NOMO-1 (cell line): ENCODE measurements around the gene TMEM163.
A peak's percentile ranks its signal among the peaks of the same experiment; 100 is the strongest.

Source experiments
- DNase-seq, 2 experiments: peaks; one replicate each; lab custom pipeline; 2025; ENCODE audit not compliant: unreplicated experiment in 2 of 2; lab: John Stamatoyannopoulos, UW

Gene TMEM163

GRCh38 chr2:134417968-134418582 is 300.7 kb downstream of the TMEM163 start:
- DNase-seq, result no peak

DNA sequence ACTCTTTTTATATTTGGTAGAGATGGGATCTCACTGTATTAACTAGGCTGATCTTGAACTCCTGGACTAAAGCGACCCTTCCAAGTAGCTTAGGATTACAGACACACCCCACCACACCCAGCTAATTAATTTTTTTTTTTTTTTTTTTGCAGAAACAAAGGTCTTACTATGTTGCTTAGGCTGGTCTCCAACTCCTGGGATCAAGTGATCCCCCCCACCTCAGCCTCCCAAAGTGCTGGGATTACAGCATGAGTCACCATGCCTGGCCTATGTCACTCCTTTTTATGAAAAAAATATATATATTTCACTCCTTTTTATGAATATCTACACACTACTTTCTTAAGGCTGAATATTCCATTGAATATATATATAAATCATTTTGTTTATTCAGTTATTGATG is 302.2 kb downstream of the TMEM163 start:
- DNase-seq, result no peak

DNA sequence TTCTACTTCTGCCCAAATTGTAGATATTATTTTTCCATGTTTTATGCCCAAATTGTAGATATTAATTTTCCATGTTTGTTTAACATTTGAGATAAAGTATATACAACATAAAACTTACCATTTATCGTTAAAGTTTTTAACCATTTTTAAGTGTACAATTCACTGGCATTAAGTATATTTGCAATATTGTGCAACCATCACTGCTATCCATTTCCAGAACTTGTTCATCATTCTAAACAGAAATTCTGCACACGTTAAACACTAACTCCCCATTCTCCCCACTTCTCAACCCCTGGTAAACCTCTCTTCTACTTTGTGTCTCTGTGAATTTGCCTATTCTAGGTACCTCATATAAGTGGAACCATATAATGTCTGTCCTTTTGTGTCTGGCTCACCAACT is 302.8 kb downstream of the TMEM163 start:
- no peak for DNase-seq

DNA sequence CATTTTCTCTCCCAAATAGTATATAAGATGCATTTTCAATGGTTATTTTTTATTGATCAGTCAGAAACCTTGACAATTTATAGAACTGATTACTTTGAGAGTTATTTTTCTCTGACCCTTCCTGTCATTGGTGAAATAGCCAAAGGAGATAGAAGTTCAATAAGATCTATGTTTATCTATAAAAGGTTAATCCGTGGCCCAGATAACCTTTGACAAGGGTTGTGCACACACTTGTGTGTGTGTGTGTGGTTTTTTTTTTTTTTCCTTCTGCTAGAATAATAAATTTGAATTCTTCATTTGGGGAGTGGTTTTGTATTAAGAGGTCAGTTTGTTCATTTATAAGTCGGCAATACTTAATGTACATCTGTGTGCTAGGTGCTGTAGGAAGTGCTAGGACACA is 304.9 kb downstream of the TMEM163 start:
- DNase-seq, result no peak

GRCh38 chr2:134413430-134413829 is 305.4 kb downstream of the TMEM163 start:
- no peak for DNase-seq

- DNase-seq, result no peak
These were observed 306.2 kb downstream of the TMEM163 start for GRCh38 chr2:134412639-134412999.

- peak; percentile 32 to 64 for DNase-seq
These were observed 306.8 kb downstream of the TMEM163 start for GRCh38 chr2:134411828-134412638.

- DNase-seq, result no peak
These were observed 307.4 kb downstream of the TMEM163 start for GRCh38 chr2:134411279-134411827.

GRCh38 chr2:134410831-134411231 is 308.0 kb downstream of the TMEM163 start:
- DNase-seq, result no peak

DNA sequence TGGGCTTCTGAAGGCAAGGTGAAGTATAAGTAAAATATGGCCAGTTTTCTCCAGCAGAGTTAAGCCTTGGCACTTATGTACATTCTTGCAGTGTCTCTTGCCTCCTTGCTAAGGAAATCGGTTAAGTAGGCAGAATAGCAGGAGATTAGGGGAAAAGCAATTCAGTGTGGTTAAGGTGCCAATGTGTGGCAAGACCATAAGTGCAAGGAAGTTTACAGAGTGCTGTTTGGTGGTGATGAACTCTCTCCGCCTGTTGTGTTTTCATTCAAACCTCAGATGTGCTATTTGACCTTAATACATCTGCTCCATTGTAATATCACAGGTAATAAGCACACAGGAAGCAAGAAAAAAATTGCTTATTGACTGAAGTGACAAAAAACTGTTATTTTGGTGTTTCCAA is 308.8 kb downstream of the TMEM163 start:
- DNase-seq, result no peak

GRCh38 chr2:134408791-134409190 is 310.0 kb downstream of the TMEM163 start:
- DNase-seq, result no peak

GRCh38 chr2:134408386-134408785 is 310.4 kb downstream of the TMEM163 start:
- no peak for DNase-seq

DNA sequence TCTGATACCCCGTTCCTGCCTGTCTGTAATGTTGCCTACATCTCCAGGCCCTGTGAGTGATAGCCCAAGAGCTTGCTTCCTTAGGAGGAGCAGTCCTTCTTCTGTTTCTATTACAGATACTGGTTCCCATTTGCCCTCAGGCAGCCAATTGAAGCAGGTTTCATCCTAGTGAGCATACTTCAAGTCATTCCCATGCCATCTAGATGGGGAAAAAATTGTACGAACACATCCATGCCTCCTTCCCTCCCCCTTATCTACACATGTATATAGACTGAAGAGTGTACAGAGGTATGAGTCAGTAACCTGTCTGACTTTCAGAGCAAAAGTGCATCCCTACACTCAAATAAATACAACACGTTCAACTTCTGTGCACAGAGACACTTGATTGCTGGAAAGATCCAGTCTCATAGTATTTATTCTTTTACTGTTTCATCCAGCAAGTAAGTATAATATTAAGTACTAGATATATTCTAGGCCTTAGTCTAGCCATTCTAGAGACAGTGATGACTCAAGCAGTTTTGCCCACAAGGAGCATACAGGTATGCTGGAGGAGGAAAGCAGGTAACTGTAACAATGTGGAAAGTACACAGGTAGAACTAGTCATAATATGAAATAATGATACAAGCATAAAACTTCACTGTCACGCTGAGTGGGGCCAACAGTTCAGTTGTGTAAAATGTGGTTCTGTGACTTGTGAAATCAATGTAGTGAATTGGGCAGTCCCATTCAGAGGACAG is 311.5 kb downstream of the TMEM163 start:
- no peak for DNase-seq

DNA sequence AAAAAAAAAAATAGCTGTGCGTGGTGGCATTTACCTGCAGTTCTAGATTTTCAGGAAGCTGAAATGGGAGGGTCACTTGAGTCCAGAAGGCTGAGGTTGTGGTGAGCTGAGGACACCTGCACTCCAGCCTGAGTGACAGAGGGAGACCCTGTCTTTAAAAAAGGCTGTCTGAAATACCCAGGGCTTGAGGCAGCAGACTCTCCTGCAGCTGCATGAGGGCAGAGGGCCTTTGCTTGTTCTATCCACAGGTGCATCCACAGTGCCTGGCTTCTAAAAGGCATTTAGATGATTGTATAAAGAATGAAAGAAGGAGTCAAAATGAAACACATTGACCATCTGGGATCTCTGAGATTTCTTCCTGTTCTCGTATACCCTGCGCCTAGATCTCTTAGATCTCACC is 312.1 kb downstream of the TMEM163 start:
- no peak for DNase-seq

DNA sequence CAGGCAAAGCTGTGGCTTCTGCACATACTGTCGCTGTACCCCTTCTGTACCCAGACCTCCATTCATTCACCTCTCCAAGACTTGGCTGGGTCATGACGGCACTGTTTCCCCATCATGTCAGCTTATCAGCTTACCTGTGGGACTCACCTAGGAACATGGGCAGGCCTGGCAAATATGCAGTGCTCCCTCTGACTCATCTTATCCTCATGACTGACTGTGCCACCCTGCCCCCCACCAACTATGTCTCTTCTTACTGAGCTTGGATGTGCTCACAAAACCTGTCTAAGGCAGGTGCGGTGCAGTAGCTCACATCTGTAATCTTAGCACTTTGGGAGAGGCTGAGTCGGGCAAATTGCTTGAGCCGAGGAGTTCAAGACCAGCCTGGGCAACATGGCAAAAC is 312.5 kb downstream of the TMEM163 start:
- DNase-seq, result no peak
